ENCODE data around the gene DRAM2.

- no peak for TF ChIP-seq CTCF (IDR thresholded peaks at IDR 0.05)
- no peak for TF ChIP-seq POLR2A (IDR thresholded peaks at IDR 0.05)
Observed at GRCh38 chr1:111162488-111162880, 22.6 kb upstream of the DRAM2 start.
